ENCODE results near the gene F2RL3. TPM values are rescaled to one million over a fixed set of nuclear protein-coding genes. Genes with fewer than 3 reads are reported as not detected.
"Not testable (repeated sequence)": the region's sequence is repeated elsewhere in the genome, so short reads cannot be mapped to it uniquely, and the experiment has no call there.

Gene F2RL3
- total and polyA plus RNA-seq, 9 of the 15 experiments (the other 6 are each of a cell fraction or from before 2014, with no cell fraction given): 1.4 to 27.6 (median 11.9) TPM

- CTCF ChIA-PET (ENCODE audit: low intra/inter-chr PET ratio); BruUV-seq (replicated peaks); H3K79me2 ChIP-seq (ENCODE audit: control insufficient read depth, insufficient read depth, low read length); H3K4me2 ChIP-seq (ENCODE audit: insufficient read depth, low read length); in situ Hi-C loops (cut with MboI); DNase-seq (ENCODE audit: extremely low read depth in 1 of 4, low spot score in 3 of 4); H4K20me1 ChIP-seq (replicated peaks; ENCODE audit: control insufficient read depth, insufficient read depth, low read length); ATAC-seq; H3K4me3 ChIP-seq; FAIRE-seq; H3K9me1 ChIP-seq (ENCODE audit: control insufficient read depth, insufficient read depth, low read length); H3K9me3 ChIP-seq (replicated peaks; ENCODE audit: control insufficient read depth, insufficient read depth, low read depth, low read length); H3K4me1 ChIP-seq (replicated peaks in 1 of 2; ENCODE audit: control insufficient read depth in 2 of 2, insufficient read depth in 2 of 2, low read length in 2 of 2); H3K36me3 ChIP-seq (ENCODE audit: control insufficient read depth, insufficient read depth, low read length); H3K9ac ChIP-seq (ENCODE audit: insufficient read depth in 1 of 2, low read depth in 2 of 2, low read length in 2 of 2); intact Hi-C loops (cut with micrococcal nuclease); H2AFZ ChIP-seq (ENCODE audit: low read depth, low read length); H3K27ac ChIP-seq (ENCODE audit: extremely low read depth, low read depth, low read length): not testable (repeated sequence)
- peaks cover 2 to 23% of the 10 kb centered on the region in 2 experiments; a peak in 2 of 5 replicates for H3K27me3 ChIP-seq (ENCODE audit: control insufficient read depth in 2 of 2, insufficient read depth in 2 of 2, low read length in 2 of 2)
- POLR2A ChIA-PET: interaction anchor here (0.6 kb wide), 1 partner anchor 62 kb away, joined by 3 read pairs; no protein-coding TSS in a partner anchor
- 18% methylated on average over 12 of the region's 12 CpGs for WGBS (ENCODE audit: insufficient coverage, low coverage, missing lambda C conversion rate)
Observed at GRCh38 chr19:16937796-16938195, 49.0 kb downstream of the F2RL3 start.

- intact Hi-C loops (cut with micrococcal nuclease): no loop called here
- ChIA-PET POLR2A (no interaction called here), CTCF (ENCODE audit: low intra/inter-chr PET ratio) (no interaction called here)
- H3K9ac ChIP-seq (ENCODE audit: insufficient read depth in 1 of 2, low read depth in 2 of 2, low read length in 2 of 2): no peak overlapping the region
- H3K27me3 ChIP-seq (ENCODE audit: control insufficient read depth in 2 of 2, insufficient read depth in 2 of 2, low read length in 2 of 2): peaks cover 2 to 23% of the 10 kb centered on the region in 2 experiments; a peak in 2 of 5 replicates
- H3K4me2 ChIP-seq (ENCODE audit: insufficient read depth, low read length): no peak overlapping the region
- H3K36me3 ChIP-seq (ENCODE audit: control insufficient read depth, insufficient read depth, low read length): no peaks in the 10 kb centered on the region
- H2AFZ ChIP-seq (ENCODE audit: low read depth, low read length): no peak overlapping the region
- H3K4me1 ChIP-seq (replicated peaks in 1 of 2; ENCODE audit: control insufficient read depth in 2 of 2, insufficient read depth in 2 of 2, low read length in 2 of 2): no peaks in the 10 kb centered on the region; a peak in 1 of 5 replicates
- H3K4me3 ChIP-seq: no peak overlapping the region
- H3K27ac ChIP-seq (ENCODE audit: extremely low read depth, low read depth, low read length): no peak overlapping the region
- WGBS (ENCODE audit: insufficient coverage, low coverage, missing lambda C conversion rate): 5% methylated on average over 11 of the region's 11 CpGs
- H3K9me1 ChIP-seq (ENCODE audit: control insufficient read depth, insufficient read depth, low read length): no peaks in the 10 kb centered on the region
- no peaks in the 10 kb centered on the region for H3K79me2 ChIP-seq (ENCODE audit: control insufficient read depth, insufficient read depth, low read length)
- no peak for FAIRE-seq
- H3K9me3 ChIP-seq (replicated peaks; ENCODE audit: control insufficient read depth, insufficient read depth, low read depth, low read length): no peaks in the 10 kb centered on the region
- DNase-seq (ENCODE audit: extremely low read depth in 1 of 4, low spot score in 3 of 4): no peak
- in situ Hi-C loops (cut with MboI): no loop called here
- no peaks in the 10 kb centered on the region for H4K20me1 ChIP-seq (replicated peaks; ENCODE audit: control insufficient read depth, insufficient read depth, low read length)
- no TSS peak for BruUV-seq (replicated peaks)
- no peak for ATAC-seq
- no peak for TF ChIP-seq ZNF407 (IDR thresholded peaks at IDR 0.05; ENCODE audit: low read depth)
- TF ChIP-seq TAF1 (IDR thresholded peaks at IDR 0.05; ENCODE audit: control insufficient read depth, extremely low read depth, insufficient read depth, low read length, severe bottlenecking): no peak
- no peak for TF ChIP-seq CTBP1 (IDR thresholded peaks at IDR 0.05; ENCODE audit: borderline replicate concordance)
- TF ChIP-seq SRSF3 (IDR thresholded peaks at IDR 0.05; ENCODE audit: insufficient read depth, low read length): no peak
- TF ChIP-seq ZNF280A (IDR thresholded peaks at IDR 0.05; ENCODE audit: low read depth, partially characterized antibody): no peak
Observed at GRCh38 chr19:16938211-16938610, 49.4 kb downstream of the F2RL3 start.
